ENCODE measurements around the gene ABCC4.

The ABCC4 gene

DNA sequence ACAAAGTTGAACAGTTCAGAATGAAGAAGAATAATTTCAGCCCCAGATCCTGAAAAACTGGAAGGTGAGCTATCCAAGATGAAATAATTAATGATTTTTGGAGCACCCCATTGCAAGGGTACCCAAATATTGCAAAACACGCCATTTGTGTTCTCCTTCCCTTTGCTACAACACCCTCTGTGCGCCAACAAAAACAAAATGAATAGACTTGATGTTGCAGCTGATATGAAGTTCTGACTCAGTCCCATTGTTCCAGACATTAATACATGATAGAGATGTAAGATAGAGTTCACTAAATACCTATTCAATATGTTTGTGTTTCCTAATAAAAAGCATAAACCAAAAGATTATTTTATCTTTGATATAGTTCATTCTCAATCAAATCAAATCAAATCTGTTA lies 301.4 kb downstream of the ABCC4 start:
- no peaks in the 10 kb centered on the region for H3K36me3 Mint-ChIP-seq
- ATAC-seq (replicated peaks) (no peak), DNase-seq (no peak)
- H3K9me3 Mint-ChIP-seq, result no peaks in the 10 kb centered on the region
- no peak overlapping the region for H3K27ac Mint-ChIP-seq
- H3K27me3 Mint-ChIP-seq, result peaks cover 37 to 45% of the 10 kb centered on the region in 2 donors
- no peak overlapping the region for H3K4me3 Mint-ChIP-seq
- H3K4me1 Mint-ChIP-seq, result no peaks in the 10 kb centered on the region

DNA sequence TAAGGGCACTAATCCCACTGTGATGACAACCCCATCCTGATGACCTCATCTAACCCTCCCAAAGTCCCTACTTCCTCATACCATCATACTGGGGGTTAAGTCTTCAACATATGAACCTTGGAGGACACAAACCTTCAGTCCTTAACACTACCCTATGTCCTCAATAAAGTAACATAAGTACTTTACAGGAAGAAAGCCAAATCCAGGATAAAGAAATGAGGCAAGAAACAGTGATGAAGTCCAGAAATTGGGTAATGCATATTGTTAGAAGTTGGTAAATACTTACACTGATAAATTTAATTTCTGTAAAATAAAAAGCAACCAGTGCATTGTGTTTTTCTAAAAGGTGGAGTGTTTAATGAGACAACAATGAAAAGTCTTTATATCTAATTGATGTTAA lies 304.1 kb downstream of the ABCC4 start:
- DNase-seq, result no peak
- H3K27ac Mint-ChIP-seq, result no peak overlapping the region
- H3K27me3 Mint-ChIP-seq, result peaks cover 20 to 24% of the 10 kb centered on the region in 2 donors
- H3K4me1 Mint-ChIP-seq, result no peaks in the 10 kb centered on the region
- ATAC-seq (replicated peaks), result no peak
- no peaks in the 10 kb centered on the region for H3K36me3 Mint-ChIP-seq
- H3K4me3 Mint-ChIP-seq, result no peak overlapping the region
- H3K9me3 Mint-ChIP-seq, result no peaks in the 10 kb centered on the region

DNA sequence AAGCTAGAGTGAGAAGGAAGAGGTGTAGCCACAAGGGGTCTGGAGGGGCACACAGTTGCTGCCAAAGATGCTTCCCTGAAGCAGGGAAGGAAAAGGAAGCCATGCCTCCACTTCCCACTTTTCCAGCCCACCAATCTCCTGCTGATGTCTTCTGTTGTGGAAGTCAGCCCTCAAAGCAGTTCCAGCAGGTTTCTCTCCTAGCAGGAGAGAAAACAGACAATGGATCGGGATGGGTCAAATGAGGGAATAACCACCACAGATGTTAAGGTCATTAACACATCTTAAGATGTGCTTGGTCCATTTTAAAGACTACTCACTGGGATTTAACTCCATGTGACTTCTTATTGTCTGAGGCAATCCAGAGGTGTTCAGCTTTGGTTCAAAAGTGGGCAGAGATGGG lies 304.8 kb downstream of the ABCC4 start:
- no peak overlapping the region for H3K27ac Mint-ChIP-seq
- H3K4me1 Mint-ChIP-seq, result no peaks in the 10 kb centered on the region
- H3K36me3 Mint-ChIP-seq, result no peaks in the 10 kb centered on the region
- DNase-seq (no peak), ATAC-seq (replicated peaks) (no peak)
- H3K9me3 Mint-ChIP-seq, result no peaks in the 10 kb centered on the region
- H3K27me3 Mint-ChIP-seq, result peaks cover 13 to 17% of the 10 kb centered on the region in 2 donors
- no peak overlapping the region for H3K4me3 Mint-ChIP-seq

DNA sequence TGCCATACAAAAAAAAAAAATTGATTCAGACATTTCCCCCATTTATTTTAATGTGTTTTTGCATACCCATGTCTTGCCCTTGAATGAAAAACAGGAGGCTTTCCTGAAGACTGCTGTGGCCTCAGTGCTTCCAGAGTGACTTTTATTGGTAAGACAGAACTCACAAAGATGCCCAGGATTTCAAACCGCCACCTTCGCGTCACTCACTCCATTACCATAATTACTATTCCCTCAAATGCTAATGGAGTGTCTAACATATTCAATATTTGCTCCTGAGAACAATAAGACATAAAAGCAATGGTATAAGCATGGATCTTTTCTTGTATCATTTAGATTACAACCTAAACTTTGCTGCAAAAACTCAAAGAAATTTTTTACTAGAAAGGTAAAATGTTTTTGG lies 306.7 kb downstream of the ABCC4 start:
- no peaks in the 10 kb centered on the region for H3K9me3 Mint-ChIP-seq
- no peak overlapping the region for H3K27ac Mint-ChIP-seq
- H3K4me1 Mint-ChIP-seq, result no peaks in the 10 kb centered on the region
- DNase-seq (no peak), ATAC-seq (replicated peaks) (no peak)
- H3K36me3 Mint-ChIP-seq, result no peaks in the 10 kb centered on the region
- peaks cover 9 to 12% of the 10 kb centered on the region in 2 donors for H3K27me3 Mint-ChIP-seq
- no peak overlapping the region for H3K4me3 Mint-ChIP-seq

DNA sequence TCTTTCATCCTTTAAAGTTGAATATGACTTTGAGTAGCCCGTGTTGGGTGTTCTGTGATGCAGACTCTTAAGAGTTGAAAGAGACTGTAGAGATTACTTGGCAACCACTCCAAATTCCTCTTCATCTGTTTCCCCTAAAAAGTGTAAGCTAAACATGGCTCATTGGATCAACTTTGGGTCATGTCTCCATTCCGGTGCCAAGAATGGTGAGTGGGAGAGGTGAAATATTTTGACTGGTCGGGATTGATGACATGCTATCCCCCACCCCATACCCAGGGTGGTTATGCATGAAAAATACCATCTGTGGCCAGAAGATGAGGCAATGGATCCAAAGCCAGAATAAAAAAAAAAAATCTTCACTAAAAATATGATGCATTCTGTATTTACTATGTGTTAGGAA lies 307.6 kb downstream of the ABCC4 start:
- H3K9me3 Mint-ChIP-seq, result no peaks in the 10 kb centered on the region
- DNase-seq (no peak), ATAC-seq (replicated peaks) (no peak)
- H3K27me3 Mint-ChIP-seq, result peaks cover 9 to 12% of the 10 kb centered on the region in 2 donors
- no peak overlapping the region for H3K27ac Mint-ChIP-seq
- no peak overlapping the region for H3K4me3 Mint-ChIP-seq
- H3K4me1 Mint-ChIP-seq, result no peaks in the 10 kb centered on the region
- H3K36me3 Mint-ChIP-seq, result no peaks in the 10 kb centered on the region

DNA sequence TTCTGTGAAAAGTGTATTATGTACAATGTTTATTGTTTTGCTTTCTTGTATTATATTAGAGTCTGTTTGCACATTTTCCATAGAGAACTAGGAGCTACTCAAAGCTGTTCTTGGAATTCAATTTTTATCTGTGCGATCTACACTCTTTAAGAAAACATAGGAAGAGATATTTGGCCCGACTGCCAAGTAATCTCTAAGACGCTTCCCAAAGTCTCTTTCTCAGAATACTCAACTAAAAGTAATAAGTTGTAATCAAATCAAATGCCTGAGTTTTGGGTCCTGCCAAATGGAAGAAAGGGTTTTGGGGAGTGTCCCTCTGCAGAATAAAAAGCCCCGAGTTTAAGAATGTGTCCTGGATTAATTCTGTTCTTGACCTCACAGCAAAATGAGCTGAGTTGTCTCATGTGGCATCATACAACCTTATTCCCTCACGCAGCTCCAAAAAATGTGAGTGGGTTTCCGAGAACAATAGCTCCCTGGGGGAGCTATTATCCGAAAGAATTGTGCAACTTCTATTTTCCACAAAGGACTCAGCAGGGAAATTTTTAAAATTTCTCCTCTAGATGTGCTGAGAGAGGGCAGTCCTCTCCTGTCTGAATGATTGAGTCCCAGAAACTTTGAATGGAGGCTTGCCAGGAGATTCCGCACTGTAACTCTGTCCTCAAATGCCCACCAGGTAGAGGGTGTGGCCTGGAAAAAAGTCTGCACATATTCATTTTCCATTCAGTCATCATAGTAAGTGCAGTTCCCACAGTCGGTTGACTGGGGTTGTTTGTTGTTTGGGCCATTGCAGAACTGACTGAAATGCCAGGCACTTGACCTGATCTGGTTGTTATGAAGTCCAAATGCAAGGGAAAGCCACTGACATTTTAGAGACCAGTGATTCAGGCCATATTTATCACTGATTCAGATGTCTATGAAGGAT lies 309.0 kb downstream of the ABCC4 start:
- peaks cover 7 to 9% of the 10 kb centered on the region in 2 donors for H3K27me3 Mint-ChIP-seq
- ATAC-seq (replicated peaks) (no peak), DNase-seq (no peak)
- no peaks in the 10 kb centered on the region for H3K4me1 Mint-ChIP-seq
- no peak overlapping the region for H3K4me3 Mint-ChIP-seq
- H3K36me3 Mint-ChIP-seq, result no peaks in the 10 kb centered on the region
- H3K27ac Mint-ChIP-seq, result no peak overlapping the region
- H3K9me3 Mint-ChIP-seq, result no peaks in the 10 kb centered on the region

DNA sequence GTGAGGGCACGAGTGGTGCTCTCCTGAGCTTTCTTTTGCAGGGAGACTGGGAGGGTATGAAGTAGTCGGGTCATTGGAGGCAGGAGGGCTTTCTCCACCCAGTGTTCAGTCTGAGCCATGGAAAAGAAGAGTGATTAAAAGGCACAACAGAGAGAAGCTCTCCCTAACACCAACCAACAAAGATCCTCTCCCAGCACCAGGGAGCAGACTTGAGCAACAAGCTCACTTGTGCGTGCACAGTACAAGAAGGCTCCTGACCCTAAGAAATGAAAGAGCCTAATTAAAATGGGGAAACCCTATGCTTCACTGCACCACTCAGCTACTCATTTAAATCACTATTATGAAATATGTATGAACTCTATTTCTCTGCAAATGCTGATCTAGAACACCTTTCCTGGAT lies 312.6 kb downstream of the ABCC4 start:
- H3K27me3 Mint-ChIP-seq, result no peaks in the 10 kb centered on the region
- no peak overlapping the region for H3K4me3 Mint-ChIP-seq
- ATAC-seq (replicated peaks), result no peak
- DNase-seq, result no peak
- no peaks in the 10 kb centered on the region for H3K4me1 Mint-ChIP-seq
- H3K27ac Mint-ChIP-seq, result no peak overlapping the region
- no peaks in the 10 kb centered on the region for H3K36me3 Mint-ChIP-seq
- no peaks in the 10 kb centered on the region for H3K9me3 Mint-ChIP-seq

DNA sequence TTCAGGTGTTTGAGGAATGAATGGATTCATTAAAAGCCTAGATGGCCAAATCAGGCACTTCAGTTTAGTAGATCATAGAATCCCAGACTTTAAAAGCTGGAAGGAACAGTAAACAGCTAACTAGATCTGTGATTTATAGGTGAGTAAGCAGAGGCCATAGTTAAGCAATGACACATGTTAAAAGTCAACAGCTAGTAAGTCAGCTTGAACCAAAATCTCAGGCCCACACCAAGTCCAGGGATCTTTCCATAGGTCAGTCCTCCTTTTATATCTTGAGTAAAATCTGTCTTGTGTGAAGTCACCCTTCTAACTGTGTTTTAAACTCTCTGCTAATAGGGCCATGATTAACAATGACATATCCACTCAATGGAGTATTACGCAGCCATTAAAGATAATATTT lies 313.4 kb downstream of the ABCC4 start:
- Mint-ChIP-seq H3K27ac (no peak overlapping the region), H3K4me3 (no peak overlapping the region), H3K4me1 (no peaks in the 10 kb centered on the region), H3K36me3 (no peaks in the 10 kb centered on the region), H3K9me3 (no peaks in the 10 kb centered on the region), H3K27me3 (no peaks in the 10 kb centered on the region)
- ATAC-seq (replicated peaks), result no peak
- no peak for DNase-seq

DNA sequence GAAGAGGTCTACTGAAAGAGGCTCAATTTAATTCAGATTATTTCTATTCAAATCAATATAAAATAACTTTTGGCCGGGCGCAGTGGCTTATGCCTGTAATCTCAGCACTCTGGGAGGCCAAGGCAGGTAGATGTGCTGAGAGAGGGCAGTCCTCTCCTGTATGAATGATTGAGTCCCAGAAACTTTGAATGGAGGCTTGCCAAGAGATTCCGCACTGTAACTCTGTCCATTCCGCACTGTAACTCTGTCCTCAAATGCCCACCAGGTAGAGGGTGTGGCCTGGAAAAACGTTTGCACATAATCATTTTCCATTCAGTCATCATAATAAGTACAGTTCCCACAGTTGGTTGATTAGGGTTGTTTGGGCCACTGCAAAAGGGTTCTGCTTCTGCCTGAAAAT lies 314.2 kb downstream of the ABCC4 start:
- Mint-ChIP-seq H3K9me3 (no peaks in the 10 kb centered on the region), H3K36me3 (no peaks in the 10 kb centered on the region), H3K4me1 (no peaks in the 10 kb centered on the region), H3K27ac (no peak overlapping the region), H3K4me3 (no peak overlapping the region), H3K27me3 (no peaks in the 10 kb centered on the region)
- no peak for ATAC-seq (replicated peaks)
- DNase-seq, result no peak

DNA sequence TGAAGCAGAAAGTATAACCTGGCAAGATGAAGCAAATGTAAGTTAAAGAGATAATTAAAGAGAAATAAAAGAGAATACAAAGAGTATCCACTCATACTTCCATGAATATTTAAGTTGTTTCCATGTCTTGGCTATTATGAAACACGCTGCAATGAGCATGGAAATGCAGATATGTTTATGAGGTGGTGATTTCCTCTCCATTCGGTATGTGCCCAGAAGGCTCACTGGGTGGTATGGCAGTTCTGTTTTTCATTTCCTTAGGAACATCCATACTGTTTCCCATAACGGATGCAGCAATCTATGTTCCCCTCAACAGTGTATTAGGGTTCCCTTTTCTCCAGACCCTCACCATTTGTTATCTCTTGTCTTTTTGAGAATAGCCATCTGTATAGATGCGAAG lies 316.3 kb downstream of the ABCC4 start:
- Mint-ChIP-seq H3K36me3 (no peaks in the 10 kb centered on the region), H3K9me3 (no peaks in the 10 kb centered on the region), H3K27ac (no peak overlapping the region), H3K4me3 (no peak overlapping the region), H3K27me3 (no peaks in the 10 kb centered on the region), H3K4me1 (no peaks in the 10 kb centered on the region)
- DNase-seq, result no peak
- ATAC-seq (replicated peaks), result no peak

DNA sequence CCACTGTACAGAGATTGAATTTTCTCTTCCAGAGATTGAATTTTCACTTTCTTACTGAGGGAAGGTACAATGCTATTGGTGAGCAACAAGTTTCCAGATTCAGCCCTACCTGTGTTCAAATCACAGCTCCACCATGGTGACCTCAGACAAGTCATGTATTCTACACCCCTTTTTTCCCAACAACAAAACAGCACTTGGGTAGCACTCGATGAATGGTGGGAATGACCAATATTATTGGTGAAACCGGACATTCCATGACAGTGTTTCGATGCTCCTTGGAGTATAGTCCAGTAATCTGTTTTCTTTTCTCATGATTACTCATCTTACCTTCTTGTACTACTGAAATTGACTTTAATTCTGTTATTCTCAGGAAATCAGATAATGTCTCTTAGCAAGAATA lies 322.7 kb downstream of the ABCC4 start:
- Mint-ChIP-seq H3K27ac (no peak overlapping the region), H3K27me3 (no peaks in the 10 kb centered on the region), H3K36me3 (no peaks in the 10 kb centered on the region), H3K4me3 (no peak overlapping the region), H3K4me1 (no peaks in the 10 kb centered on the region), H3K9me3 (peaks cover 0 to 6% of the 10 kb centered on the region in 2 donors)
- DNase-seq, result no peak
- ATAC-seq (replicated peaks), result no peak

DNA sequence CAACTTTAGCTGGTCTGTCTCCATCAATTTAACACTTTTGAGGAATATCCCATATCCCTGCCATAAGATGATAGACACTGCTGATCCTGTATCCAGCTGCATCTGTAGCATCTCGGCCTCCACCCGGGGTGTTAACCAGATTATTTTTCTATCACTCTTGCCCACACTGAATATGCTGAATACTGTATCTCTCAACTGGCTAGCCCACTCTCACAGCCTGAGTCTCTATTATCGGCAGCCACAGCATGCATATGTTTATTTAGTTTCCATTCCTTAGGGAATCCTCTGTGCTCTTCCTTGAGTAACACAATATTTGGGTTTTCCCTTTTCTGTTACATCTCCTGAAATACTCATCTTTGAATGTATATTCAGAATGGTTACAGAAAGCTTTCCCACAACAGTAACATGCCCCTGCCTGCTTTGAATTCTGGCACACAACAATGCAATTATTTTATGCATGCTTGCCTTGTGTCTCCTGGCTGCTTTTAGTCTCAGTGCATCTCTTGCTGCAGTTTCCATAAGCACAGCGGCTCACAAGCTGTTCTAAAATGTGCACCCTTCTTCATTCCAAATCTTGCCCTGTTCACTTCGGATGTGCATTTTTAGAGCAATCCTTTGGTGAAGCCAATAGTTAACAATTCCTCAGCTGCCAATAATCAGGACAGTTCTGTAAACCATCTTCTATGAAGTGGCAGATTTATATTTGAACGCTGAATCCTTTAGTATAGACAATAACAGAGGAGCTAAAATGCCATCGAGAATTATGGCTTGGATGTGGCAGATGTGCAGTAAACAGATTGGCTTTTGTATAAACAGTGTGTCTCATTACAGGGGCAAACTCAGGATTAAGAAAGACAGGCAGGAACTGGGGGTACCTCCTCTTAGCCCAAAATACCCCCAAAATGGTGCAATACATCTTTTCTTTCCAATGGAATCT lies 327.0 kb downstream of the ABCC4 start:
- DNase-seq (no peak), ATAC-seq (replicated peaks) (no peak)
- peaks cover 6 to 18% of the 10 kb centered on the region in 2 donors for H3K27me3 Mint-ChIP-seq
- no peaks in the 10 kb centered on the region for H3K36me3 Mint-ChIP-seq
- H3K4me3 Mint-ChIP-seq, result no peak overlapping the region
- peaks cover 0 to 6% of the 10 kb centered on the region in 2 donors for H3K9me3 Mint-ChIP-seq
- no peaks in the 10 kb centered on the region for H3K4me1 Mint-ChIP-seq
- H3K27ac Mint-ChIP-seq, result no peak overlapping the region

DNA sequence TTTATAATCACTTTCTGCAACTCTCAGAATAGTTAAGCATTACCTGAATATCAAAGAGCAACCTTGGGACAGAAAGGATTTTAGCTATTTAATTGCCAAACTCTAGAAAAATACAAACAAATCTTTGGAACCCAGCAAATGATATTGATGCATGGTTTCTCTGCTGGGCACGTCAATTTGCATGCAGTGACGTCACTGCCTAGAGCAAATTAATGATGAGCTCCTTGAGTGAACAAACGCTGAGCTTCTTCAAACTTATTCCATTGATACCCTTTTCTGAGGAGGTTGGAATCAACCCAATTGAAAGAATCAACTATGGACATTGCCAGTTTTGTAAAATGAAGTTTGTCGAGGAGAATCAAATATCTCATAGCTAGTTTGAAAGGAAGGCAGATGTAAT lies 329.0 kb downstream of the ABCC4 start:
- Mint-ChIP-seq H3K27me3 (peaks cover 16 to 30% of the 10 kb centered on the region in 2 donors), H3K9me3 (peaks cover 0 to 6% of the 10 kb centered on the region in 2 donors), H3K4me3 (no peak overlapping the region), H3K4me1 (peaks cover 0 to 8% of the 10 kb centered on the region in 2 donors), H3K36me3 (no peaks in the 10 kb centered on the region), H3K27ac (no peak overlapping the region)
- DNase-seq (no peak), ATAC-seq (replicated peaks) (no peak)

All from stimulated activated naive B cell treated with anti-CD40 and anti-IgM and Interleukin-4, amounts not matched to agents 10 μg/mL and 1 μg/mL and 100 μg/mL, for 72 hours (primary cell).